Bronchial epithelial cell (primary cell): Measurements from ENCODE around the gene THOC1. TPM values are rescaled to one million over a fixed set of nuclear protein-coding genes. Genes with fewer than 3 reads are reported as not detected.
"Not testable (repeated sequence)": the region's sequence is repeated elsewhere in the genome, so short reads cannot be mapped to it uniquely, and the experiment has no call there.

Source experiments
- DNase-seq: peaks from one replicate; pipeline ENCODE4 v3.0.0-alpha.2; 2010; ENCODE audit warnings: low read depth
- FAIRE-seq: peaks from 2 replicates; lab custom pipeline; 2011; peaks lifted over from hg19 to GRCh38; lab: Jason Lieb, UNC
- H3K27me3 ChIP-seq: 2 replicates; pipeline ENCODE4 v1.5.1; 2011; ENCODE audit warnings: low read length; ENCODE audit not compliant: control insufficient read depth, insufficient read depth
- H3K36me3 ChIP-seq: 2 replicates; pipeline ENCODE4 v1.5.1; 2011; ENCODE audit warnings: low read length; ENCODE audit not compliant: control insufficient read depth, insufficient read depth
- H3K4me3 ChIP-seq: 2 replicates; pipeline ENCODE4 v1.5.1; 2011; ENCODE audit warnings: mild to moderate bottlenecking, low read depth, low read length, control low read depth
- CTCF ChIP-seq: IDR thresholded peaks from 2 replicates; pipeline ENCODE4 v1.5.1; 2011; ENCODE audit warnings: mild to moderate bottlenecking, moderate library complexity, low read length, control low read depth, inconsistent platforms; ENCODE audit not compliant: insufficient read depth, severe bottlenecking
- total RNA-seq: library from RNA; depleted of rRNA; stranded (reverse); fragments of >200 nt; gene quantifications from 2 replicates; pipeline ENCODE4 v1.2.1, GENCODE V29; 2014

The THOC1 gene
- total RNA-seq, 1 donor from 2014 or later, result 32.1 TPM

- TF ChIP-seq CTCF, result no peak
- Histone ChIP-seq H3K36me3 (no peaks in the 10 kb centered on the region), H3K27me3 (no peaks in the 10 kb centered on the region), H3K4me3 (no peak overlapping the region)
- no peak for DNase-seq
- no peak for FAIRE-seq
These were observed 34.2 kb upstream of the THOC1 start for GRCh38 chr18:302097-302496.

GRCh38 chr18:297936-298335 lies 30.1 kb upstream of the THOC1 start:
- H3K4me3 ChIP-seq, result no peak overlapping the region
- TF ChIP-seq CTCF, result no peak
- no peaks in the 10 kb centered on the region for H3K27me3 ChIP-seq
- FAIRE-seq (no peak), DNase-seq (no peak)
- H3K36me3 ChIP-seq, result no peaks in the 10 kb centered on the region

- TF ChIP-seq CTCF, result no peak
- FAIRE-seq, result no peak
- no peak for DNase-seq
- H3K27me3 ChIP-seq, result no peaks in the 10 kb centered on the region
- no peak overlapping the region for H3K4me3 ChIP-seq
- no peaks in the 10 kb centered on the region for H3K36me3 ChIP-seq
These were observed 28.1 kb upstream of the THOC1 start for GRCh38 chr18:295756-296490.

GRCh38 chr18:294566-294965 lies 26.7 kb upstream of the THOC1 start:
- FAIRE-seq, result no peak

GRCh38 chr18:293536-293935 lies 25.7 kb upstream of the THOC1 start:
- H3K4me3 ChIP-seq, result no peak overlapping the region
- H3K36me3 ChIP-seq, result no peaks in the 10 kb centered on the region
- DNase-seq (no peak), FAIRE-seq (no peak)
- no peaks in the 10 kb centered on the region for H3K27me3 ChIP-seq
- TF ChIP-seq CTCF, result no peak

More at GRCh38 chr18:294566-294965, 26.7 kb upstream of the THOC1 start:
- H3K4me3 ChIP-seq, result no peak overlapping the region
- H3K27me3 ChIP-seq, result no peaks in the 10 kb centered on the region
- TF ChIP-seq CTCF, result no peak
- H3K36me3 ChIP-seq, result no peaks in the 10 kb centered on the region
- DNase-seq, result no peak

GRCh38 chr18:292271-292670 lies 24.4 kb upstream of the THOC1 start:
- Histone ChIP-seq H3K4me3 (no peak overlapping the region), H3K36me3 (no peaks in the 10 kb centered on the region), H3K27me3 (no peaks in the 10 kb centered on the region)
- no peak for FAIRE-seq
- no peak for TF ChIP-seq CTCF
- DNase-seq, result no peak

- H3K4me3 ChIP-seq, H3K36me3 ChIP-seq, FAIRE-seq, DNase-seq, H3K27me3 ChIP-seq: not testable (repeated sequence)
These were observed 22.1 kb upstream of the THOC1 start for GRCh38 chr18:289970-290369.
